GM19239 (cell line): ENCODE measurements around the gene ST6GALNAC2.
A peak's percentile ranks its signal among the peaks of the same experiment; 100 is the strongest.
"Not testable (repeated sequence)": the region's sequence is repeated elsewhere in the genome, so short reads cannot be mapped to it uniquely, and the experiment has no call there.

Source experiments
- DNase-seq: peaks from one replicate; pipeline ENCODE4 v3.0.0; 2011; ENCODE audit warnings: low spot score; ENCODE audit not compliant: insufficient read length
- FAIRE-seq: peaks from 2 replicates; lab custom pipeline; 2011; peaks lifted over from hg19 to GRCh38; lab: Jason Lieb, UNC

The ST6GALNAC2 gene

DNA sequence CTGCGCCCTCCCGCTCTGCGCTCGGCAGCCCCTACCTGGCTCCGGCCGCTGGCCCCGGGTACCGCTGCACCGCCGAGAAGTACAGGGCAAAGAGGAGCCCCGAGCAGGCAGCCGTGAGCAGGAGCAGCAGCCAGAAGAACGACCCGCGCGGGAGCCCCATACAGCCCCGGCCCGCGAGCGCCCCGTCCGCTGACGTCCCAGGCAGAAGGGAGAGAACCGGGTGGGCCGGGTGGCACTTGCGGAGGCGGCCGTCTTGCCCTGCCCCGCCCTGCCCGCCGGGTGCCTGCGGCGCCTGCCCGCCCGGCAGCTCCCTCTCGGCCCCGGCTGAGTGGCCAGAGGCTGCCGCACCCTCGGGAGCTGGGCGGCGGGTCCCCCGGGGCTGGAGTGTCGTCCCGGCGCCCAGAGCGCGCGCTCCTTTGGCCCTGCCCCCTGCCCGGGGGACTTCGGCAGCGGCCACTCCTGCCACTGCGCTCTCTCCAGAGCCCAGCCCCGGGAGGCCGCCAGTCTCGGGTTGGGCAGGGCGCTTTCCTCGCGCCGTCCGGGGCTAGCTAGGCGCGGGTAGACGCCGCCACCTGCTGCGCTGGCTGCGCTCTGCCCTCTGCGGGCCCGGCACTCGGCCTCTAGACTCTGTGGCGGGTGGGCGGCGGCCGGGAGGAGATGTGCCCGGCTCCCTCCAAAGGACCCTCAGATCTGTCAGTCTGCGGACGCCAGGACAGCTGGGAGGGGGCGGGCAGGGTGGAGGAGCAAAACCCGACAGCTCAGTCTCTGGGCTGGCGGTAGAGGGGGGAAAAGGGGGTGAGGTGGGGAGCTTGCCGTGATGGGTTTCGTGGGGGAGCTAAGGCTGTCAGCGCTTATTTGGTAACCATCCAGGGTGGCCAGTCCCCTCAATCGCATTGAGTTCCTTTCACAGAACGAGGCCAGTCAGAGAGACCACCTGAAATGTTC is at the start of gene ST6GALNAC2:
ST6GALNAC2 (minus strand) TSS at position 212 of the 945 bp plus-strand sequence; CDS start at position 160, 52 bp downstream.
- FAIRE-seq (no peak), DNase-seq (no peak)

DNA sequence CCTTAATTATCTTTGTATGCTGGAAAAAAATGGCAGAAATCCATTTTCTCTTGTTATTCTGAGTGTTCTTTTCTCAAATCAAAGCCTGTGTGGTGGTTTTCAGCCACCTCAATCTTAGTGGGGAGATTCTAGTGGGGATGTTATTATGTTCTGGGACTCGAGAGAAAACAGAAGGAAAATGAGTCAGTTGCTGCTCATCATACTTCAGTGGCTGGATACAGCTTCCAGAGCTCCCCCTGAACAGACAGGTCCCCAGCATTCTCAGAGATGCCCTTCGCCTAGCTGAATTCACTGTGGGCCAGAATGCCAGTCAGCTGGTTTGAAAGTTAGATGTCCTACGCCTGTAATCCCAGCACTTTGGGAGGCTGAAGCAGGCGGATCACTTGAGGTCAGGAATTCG is 49.4 kb upstream of the ST6GALNAC2 start:
- FAIRE-seq (no peak), DNase-seq (no peak)

DNA sequence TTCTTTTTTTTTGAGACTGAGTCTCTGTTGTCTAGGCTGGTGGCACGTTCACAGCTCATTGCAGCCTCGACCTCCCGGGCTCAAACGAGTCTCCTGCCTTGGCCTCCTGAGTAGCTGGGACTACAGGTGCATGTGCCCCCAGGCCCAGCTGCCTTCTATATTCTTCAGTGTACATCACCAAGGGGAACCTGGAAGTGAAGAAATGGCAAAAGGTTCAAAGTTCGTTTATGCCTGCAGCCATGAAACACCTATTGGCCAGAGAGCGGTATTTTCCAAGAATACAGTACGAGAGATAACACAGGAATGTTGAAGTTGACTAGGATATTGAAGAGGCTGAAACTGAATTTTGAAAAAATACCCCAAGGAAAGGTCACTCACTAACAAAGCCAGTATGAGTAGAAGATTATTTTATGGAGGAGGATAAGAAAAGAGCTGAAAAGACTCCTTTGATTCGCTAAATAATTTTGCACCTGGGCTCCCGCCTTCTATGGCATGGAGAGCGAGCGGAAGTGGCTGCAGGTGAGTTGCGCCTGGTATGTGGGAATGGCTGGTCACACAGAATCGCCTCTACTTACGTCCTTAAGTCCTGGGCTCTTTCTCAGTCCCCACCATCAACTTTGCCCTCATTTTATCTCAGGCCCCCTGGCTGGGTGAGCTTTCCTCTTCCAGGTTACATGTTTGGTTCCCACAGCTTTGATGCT is 48.1 kb upstream of the ST6GALNAC2 start:
- FAIRE-seq (no peak), DNase-seq (no peak)

DNA sequence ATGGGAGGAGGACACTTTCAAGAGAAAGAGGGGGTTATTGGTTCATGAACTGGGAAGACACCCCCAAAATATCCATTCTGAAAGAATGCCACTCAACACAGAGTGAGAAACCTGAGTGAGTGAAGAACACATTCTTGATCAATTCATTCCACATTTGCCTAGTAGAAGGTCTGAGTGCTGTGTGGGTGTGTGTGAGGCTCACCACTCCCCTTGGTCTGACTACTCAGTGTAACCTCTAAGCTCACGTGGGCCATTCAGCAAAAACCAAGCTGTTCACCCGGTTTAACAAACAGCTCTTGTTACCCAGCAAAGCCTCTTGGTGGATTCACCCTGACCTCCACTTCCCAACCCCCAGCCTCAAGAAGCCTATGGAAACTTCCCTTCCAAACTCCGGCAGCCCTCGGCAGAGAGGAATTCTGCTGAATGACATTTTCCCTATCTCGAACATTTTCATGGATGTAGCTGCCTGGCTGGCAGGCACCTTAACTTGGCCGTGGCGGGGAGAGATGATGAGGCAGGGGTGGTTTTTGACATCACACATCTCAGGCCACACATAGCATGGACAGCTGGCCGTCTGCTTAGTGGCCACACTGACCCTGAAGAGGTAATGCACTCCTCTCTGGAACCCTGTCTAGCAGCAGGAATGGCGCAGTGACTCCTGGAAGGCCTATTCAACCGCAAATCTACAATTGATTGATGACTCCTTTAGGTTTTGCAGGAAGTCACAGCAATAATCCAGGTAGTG is 46.3 kb upstream of the ST6GALNAC2 start:
- DNase-seq, result no peak
- FAIRE-seq, result no peak

DNA sequence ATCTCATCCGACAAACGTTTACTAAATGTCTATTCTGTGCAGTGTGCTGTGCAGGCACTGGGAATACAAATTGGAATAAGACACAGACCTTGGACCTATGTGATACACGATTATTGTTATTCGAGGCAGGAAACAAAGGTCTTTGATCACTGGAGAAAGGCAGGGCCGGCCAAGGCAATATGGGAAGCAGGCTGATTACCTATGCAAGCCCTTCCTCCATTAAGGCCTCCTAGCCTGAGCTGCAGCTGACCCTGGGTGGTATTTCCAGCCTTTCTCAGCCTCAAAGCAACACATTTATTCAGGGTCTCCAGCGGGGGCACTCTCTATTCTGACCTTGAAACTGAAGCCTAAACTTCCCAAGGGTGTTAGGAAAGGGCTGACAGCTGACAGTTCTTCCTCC is 44.5 kb upstream of the ST6GALNAC2 start:
- DNase-seq, result no peak
- FAIRE-seq, result no peak

DNA sequence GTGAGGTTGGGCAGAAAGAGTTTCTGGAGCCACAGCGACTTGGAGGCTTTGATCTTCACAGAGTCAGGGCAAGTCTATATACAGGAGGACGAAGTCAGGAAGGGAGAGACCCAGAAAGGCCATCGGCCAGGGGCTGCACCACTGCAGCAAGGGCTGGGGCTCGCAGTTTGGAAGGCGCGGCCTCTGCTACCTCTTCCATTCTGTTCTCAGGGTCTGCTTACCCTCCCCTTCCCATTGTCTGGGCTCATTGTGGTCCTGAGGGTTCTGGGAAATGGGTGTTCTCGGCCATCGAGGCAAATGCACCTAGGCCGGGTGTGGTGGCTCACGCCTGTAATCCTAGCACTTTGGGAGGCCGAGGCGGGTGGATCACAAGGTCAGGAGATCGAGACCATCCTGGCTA is 41.9 kb upstream of the ST6GALNAC2 start:
- DNase-seq (no peak), FAIRE-seq (no peak)

DNA sequence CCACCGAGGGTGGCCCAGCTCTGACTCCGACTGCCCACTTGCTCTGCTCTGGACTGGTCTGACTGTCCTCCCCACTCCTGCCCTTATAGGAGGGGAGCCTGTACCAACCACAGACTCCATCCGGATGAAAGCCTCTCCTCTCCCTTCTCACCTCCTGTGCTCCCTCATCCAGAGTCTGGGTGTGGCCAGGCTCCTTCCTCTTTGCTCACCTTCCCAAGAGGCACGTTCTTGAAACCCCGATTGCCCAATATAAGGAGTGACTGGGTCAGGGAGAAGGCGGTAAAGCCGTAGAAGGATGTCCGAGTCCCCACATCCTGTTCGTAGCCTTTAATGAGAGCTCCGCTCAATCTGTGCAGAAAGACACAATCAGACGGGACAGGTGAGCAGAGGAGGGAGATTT is 40.8 kb upstream of the ST6GALNAC2 start:
- DNase-seq, result no peak
- FAIRE-seq, result no peak

DNA sequence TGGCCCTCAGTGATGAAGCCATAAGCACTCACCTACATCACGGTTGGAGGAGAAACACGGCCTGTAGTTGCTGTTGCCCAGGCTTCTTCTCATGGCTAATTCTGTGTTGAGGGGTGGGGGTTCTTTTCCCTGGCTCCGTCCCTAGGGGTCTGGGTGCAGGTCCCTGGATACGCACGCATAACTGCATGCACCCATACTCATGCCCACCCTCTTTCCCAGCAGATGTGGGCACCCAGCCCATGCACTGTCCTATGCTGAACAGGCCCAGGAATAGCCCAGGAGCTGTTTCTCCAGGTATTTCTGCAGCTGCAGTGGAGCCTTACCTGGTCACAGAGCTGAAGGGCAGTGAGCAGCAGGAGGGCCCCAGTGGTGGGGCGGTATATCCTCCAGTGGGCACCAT is 39.8 kb upstream of the ST6GALNAC2 start:
- no peak for FAIRE-seq
- DNase-seq, result no peak

DNA sequence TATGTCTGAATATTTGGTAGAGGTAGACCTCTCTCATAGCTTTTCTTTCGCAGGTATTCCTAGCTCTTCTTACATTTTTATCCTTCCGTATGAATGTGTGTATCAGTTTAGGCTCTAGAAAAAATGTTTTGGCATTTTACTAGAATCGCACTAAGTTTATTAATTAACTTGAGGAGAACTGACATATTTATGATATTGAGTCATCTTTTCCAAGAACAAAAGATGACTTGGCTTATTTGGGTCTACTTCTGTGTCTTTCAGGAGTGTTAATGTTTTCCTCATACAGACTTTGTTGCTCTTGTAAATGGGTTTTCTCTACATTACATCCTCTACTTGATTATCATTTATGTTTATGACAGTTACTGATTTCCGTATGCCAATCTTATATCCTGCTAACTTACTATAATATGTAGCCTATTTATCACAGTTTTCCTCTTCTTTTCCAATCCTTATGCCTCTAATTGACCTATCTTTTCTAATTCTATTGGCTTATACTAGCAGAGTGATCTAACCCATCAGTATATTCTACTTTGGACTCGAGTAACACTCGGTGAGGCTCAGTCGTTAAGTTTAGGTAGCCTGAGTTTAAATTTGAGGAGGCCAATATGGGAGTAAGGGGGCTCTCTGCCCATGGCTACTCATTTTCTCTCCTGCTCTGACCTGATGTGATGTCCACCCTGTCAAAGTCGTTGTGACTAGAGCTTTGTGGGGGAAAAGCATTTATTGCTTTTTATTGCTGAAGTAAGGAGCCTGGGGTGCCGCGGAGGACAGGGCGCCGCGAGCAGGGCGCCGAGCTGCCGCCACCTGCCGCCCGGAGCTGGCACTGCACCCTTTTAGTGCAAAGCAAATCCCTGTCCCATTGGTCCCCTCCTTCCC is 37.8 kb upstream of the ST6GALNAC2 start:
- FAIRE-seq, result peak; percentile 74
- peak; percentile 79 for DNase-seq

DNA sequence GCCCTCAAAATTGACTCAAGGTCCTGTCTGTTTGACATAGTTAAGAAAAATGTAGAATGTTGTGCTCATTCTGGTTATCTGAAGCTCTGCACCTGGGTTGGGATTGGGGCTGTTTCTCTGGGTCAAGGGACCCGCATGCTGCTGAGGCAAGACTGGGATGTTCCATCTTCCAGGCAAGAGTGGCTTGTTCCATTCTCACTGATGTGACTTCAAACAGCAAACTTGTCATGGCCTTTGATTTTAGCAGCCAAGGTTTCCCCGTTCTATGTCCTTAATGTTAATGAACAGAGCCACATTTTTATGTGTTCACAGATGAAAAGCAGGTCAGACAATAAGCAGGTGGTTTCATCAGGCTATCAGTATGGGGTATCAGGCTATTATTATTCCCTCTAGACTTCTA is 32.2 kb upstream of the ST6GALNAC2 start:
- FAIRE-seq, result no peak
- DNase-seq, result no peak

DNA sequence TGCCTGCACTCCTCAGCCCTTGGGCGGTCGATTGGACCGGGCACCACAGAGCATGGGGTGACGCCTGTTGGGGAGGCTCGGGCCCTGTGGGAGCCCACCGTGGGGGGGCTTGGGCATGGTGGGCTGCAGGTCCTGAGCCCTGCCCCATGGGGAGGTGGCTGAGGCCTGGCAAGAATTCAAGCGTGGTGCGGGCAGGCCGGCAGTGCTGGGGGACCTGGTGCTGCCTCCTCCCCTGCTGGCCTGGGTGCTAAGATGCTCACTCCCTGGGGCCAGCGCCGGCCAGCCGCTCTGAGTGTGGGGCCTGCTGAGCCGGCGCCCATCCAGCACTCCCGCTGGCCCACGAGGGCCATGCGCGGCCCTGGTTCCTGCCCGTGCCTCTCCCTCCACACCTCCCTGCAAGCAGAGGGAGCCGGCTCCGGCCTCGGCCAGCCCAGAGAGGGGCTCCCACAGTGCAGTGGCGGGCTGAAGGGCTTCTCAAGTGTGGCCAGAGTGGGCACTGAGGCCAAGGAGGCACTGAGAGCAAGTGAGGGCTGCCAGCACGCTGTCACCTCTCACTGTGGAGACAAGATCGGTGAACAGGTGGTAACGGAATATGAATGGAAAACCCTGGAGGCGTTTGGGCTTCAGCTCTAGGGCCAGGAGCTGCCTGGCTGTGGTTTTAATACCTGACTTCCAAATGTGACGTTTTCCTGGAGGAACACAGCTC is 29.4 kb upstream of the ST6GALNAC2 start:
- DNase-seq, result no peak

DNA sequence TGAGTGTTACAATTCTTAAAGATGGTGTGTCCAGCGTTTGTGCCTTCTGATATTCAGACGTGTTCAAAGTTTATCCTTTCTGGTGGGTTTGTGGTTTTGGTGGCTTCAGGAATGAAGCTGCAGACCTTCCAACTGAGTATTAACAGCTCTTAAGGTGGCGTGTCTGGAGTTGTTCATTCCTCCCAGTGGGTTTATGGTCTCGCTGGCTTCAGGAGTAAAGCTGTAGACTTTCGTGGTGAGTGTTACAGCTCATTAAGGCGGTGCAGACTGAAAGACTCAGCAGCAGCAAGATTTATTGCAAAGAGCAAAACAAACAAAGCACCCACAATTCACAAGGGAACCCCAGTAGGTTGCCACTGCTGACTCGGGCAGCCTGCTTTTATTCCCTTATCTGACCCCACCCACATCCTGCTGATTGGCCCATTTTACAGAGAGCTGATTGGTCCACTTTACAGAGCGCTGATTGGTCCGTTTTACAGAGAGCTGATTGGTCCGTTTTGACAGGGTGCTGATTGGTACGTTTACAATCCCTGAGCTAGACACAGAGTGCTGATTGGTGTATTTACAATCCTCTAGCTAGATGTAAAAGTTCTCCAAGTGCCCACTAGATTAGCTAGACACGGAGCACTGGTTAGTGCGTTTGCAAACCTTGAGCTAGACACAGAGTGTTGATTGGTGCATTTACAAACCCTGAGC is 28.6 kb upstream of the ST6GALNAC2 start:
- not testable (repeated sequence) for FAIRE-seq, DNase-seq

More for the DNA sequence above, 29.4 kb upstream of the ST6GALNAC2 start:
- no peak for FAIRE-seq

DNA sequence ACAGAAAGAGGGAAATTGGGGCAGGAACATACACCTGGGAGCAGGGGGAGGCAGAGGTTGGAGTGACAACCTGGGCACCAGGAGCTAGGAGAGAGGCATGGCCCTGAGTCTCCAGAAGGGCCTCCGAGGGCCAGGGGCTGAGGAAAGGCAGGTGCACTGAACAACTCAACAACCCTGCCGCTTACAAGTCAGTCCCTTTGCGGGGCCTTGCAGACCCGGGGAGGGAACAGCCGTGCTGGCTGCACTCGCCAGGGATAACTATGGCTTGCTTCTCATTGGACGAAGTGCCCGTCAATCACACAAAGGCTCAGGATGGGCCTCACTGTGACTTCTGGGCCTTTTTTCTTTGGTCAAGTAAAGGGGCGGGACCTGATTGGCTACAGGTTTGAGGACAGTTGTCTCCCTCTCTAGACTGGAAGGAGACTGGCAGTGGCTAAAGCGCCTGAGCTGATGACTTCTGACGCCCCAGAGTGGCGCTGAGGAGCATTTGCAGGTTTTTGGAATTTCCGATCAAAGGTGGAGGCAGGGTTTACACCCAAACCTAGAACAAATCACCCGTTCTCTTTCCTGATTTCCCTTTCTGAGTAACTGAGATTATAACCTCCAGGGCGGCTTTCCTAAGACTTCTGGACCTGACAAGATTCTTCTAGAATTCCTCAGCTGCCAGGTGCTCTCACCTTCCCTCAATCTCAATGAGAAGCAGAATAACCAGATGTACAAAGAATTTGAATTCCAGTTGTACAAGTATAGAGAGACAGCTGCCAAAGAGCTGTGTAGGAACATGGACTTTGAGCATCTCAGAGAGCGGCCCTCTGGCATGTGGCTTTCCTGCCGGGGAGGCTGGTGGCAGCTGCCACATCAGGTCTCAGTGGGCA is 27.6 kb upstream of the ST6GALNAC2 start:
- FAIRE-seq (no peak), DNase-seq (no peak)

DNA sequence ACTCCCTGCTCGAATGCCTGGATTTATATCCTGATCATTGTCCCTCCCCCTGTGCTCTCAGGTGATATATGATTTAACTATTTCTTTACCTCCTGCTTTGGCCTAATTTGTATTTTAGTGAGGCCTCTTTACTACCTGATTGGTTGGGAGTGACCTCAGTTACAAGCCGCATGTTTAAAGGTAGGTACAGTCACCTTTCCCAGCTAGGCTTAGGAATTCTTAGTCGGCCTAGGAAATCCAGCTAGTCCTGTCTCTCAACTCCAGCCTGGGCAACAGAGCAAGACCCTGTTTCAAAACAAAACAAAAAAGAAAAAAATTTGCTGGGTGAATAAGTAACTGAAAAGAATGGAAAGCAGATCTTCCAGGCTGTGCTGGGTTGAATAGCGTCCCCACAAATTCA is 26.8 kb upstream of the ST6GALNAC2 start:
- FAIRE-seq (no peak), DNase-seq (no peak)

DNA sequence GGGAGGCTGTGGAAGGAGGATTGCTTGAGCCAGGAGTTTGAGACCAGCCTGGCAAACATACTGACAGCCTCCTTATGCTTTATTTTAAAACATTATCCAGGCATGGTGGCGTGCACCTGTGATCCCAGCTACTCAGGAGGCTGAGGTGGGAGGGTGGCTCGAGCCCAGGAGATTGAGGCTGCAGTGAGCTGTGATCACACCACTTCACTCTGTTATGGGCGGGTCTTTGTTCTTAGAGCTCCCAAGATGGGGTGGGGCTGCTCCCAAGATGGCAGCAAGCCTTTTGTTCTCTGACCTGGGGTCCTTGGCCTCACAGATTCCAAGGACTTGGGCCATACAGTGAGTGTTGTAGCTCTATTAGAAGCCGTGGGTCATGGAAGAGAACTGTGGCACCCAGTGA is 26.1 kb upstream of the ST6GALNAC2 start:
- no peak for FAIRE-seq
- DNase-seq, result no peak

DNA sequence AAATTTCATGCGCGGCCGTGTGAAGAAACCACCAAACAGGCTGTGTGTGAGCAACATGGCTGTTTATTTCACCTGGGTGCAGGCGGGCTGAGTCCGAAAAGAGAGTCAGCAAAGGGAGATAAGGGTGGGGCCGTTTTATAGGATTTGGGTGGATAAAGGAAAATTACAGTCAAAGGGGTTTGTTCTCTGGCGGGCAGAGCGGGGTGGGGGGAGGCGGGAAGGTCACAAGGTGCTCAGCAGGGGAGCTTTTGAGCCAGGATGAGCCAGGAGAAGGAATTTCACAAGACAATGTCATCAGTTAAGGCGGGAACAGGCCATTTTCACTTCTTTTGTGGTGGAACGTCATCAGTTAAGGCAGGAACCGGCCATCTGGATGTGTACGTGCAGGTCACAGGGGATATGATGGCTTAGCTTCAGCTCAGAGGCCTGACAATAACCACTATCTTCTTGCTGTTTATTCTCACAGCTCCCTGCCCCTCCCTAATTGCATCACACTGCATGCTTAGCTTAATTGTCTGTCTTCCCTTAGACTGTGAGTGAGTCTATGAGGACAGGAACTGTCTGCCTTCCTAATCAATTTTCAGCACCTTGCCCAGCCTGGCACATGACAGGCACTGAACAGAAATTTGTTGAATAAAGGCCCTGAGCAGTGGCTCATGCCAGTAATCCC is 25.6 kb upstream of the ST6GALNAC2 start:
- not testable (repeated sequence) for FAIRE-seq, DNase-seq

DNA sequence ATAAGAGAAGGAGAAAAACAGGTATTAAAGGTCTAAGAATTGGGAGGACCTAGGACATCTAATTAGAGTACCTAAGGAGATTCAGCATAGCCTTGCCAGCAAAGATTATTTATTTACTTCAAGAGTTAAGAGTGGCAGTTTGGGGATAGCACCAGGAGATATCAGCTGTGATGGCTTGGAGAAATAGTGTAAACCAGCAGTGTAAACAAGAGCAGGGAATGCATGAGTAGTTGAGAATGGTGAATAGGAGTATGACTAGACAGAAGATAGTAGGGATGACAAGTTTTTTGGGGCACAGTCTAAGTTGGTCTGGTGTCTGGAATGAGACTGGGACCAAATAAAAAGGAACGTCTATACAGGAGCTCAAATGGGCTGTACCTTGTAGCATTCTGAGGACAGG is 21.0 kb upstream of the ST6GALNAC2 start:
- FAIRE-seq, DNase-seq: not testable (repeated sequence)
